GM12878 (cell line): ENCODE results near the gene PALLD. TPM values are rescaled to one million over a fixed set of nuclear protein-coding genes. Genes with fewer than 3 reads are reported as not detected.

ENCODE experiments used
- ATAC-seq: fragments of 200-7000 bp; cut with Tn5 transposase; 3 replicates; pipeline ENCODE4 v1.9.1; 2020; ENCODE audit warnings: mild to moderate bottlenecking, moderate library complexity
- BruUV-seq: library from RNA; stranded (reverse); fragments of 400-500 nt; replicated peaks from 2 replicates; lab custom pipeline; 2021; lab: Mats Ljungman, UMichigan
- CTCF ChIA-PET: fragments of 300-600 bp; sonication (Branson Sonifier 250); formaldehyde crosslinking; extraction: SDS; loops from one replicate; lab custom pipeline; 2021; ENCODE audit warnings: inconsistent platforms; lab: Yijun Ruan, JAX
- POLR2A ChIA-PET: fragments of 350-600 bp; formaldehyde crosslinking; extraction: SDS; loops from one replicate; lab custom pipeline; 2021; ENCODE audit warnings: inconsistent platforms; lab: Charles Lee
- RAD21 ChIA-PET: fragments of 300-600 bp; sonication (Branson Sonifier 250); formaldehyde crosslinking; loops from one replicate; lab custom pipeline; 2023; ENCODE audit warnings: antibody characterized with exemption; ENCODE audit not compliant: unreplicated experiment; lab: Charles Lee
- SMC1A ChIA-PET: fragments of 300-600 bp; sonication (Branson Sonifier 250); formaldehyde crosslinking; loops from one replicate; lab custom pipeline; 2023; ENCODE audit not compliant: unreplicated experiment, uncharacterized antibody; lab: Charles Lee
- DNase-seq: peaks from one replicate; pipeline ENCODE4 v3.0.0-alpha.2; 2011; ENCODE audit warnings: low read depth, low spot score
- FAIRE-seq: peaks from 3 replicates; lab custom pipeline; 2011; peaks lifted over from hg19 to GRCh38; lab: Jason Lieb, UNC
- H2AFZ ChIP-seq: 2 replicates; pipeline ENCODE4 v1.6.0; 2011; ENCODE audit warnings: low read depth, low read length, control low read depth; ENCODE audit not compliant: control insufficient read depth
- H3K27ac ChIP-seq: 2 replicates; pipeline ENCODE4 v1.5.1; 2011; ENCODE audit warnings: control low read depth; ENCODE audit not compliant: control insufficient read depth, insufficient read depth
- H3K27me3 ChIP-seq, 2 experiments: replicated peaks in 1 of 2; 2 replicates each; pipeline versions ENCODE4 v1.6.0 to v1.6.1; 2011; ENCODE audit warnings: low read length in 1 of 2; ENCODE audit not compliant: control insufficient read depth in 2 of 2, insufficient read depth in 2 of 2
- H3K36me3 ChIP-seq, 2 experiments: 2 replicates each; pipeline ENCODE4 v1.5.1; 2011; ENCODE audit warnings: low read length in 1 of 2; ENCODE audit not compliant: control insufficient read depth in 2 of 2, insufficient read depth in 2 of 2
- H3K4me1 ChIP-seq: 2 replicates; pipeline ENCODE4 v1.6.1; 2011; ENCODE audit warnings: mild to moderate bottlenecking, low read length, moderate library complexity, mixed read lengths; ENCODE audit not compliant: control insufficient read depth, insufficient read depth
- H3K4me2 ChIP-seq: 2 replicates; pipeline ENCODE4 v1.6.0; 2011; ENCODE audit warnings: control low read depth; ENCODE audit not compliant: control insufficient read depth, insufficient read depth
- H3K4me3 ChIP-seq: fragments of 200-600 bp; sonication (generic); 2 replicates; pipeline ENCODE4 v1.5.1; 2016
- H3K79me2 ChIP-seq: 2 replicates; pipeline ENCODE4 v1.6.0; 2011; ENCODE audit warnings: low read length; ENCODE audit not compliant: control insufficient read depth, insufficient read depth
- H3K9ac ChIP-seq: 2 replicates; pipeline ENCODE4 v1.8.0; 2011; ENCODE audit warnings: low read length, control low read depth, mixed read lengths; ENCODE audit not compliant: control insufficient read depth, insufficient read depth
- H3K9me3 ChIP-seq: replicated peaks from 3 replicates; pipeline ENCODE4 v1.5.1; 2011; ENCODE audit warnings: mild to moderate bottlenecking, low read length; ENCODE audit not compliant: control insufficient read depth, insufficient read depth
- H4K20me1 ChIP-seq: 2 replicates; pipeline ENCODE4 v1.6.0; 2011; ENCODE audit not compliant: control insufficient read depth, insufficient read depth
- ASH2L ChIP-seq: fragments of 300-600, 200-600 bp; sonication (generic); IDR thresholded peaks from 2 replicates; pipeline ENCODE4 v1.6.1; 2017; ENCODE audit warnings: low read depth, mild to moderate bottlenecking, borderline replicate concordance
- CBFB ChIP-seq: IDR thresholded peaks from 2 replicates; pipeline ENCODE4 v1.6.1; 2016; ENCODE audit warnings: antibody characterized with exemption, low read depth
- CBX3 ChIP-seq: fragments of 200-600 bp; sonication (generic); IDR thresholded peaks from 2 replicates; pipeline ENCODE4 v1.6.1; 2016; ENCODE audit warnings: low read depth, borderline replicate concordance
- DPF2 ChIP-seq: fragments of 450-650 bp; IDR thresholded peaks from 2 replicates; pipeline ENCODE4 v1.6.1; 2017; ENCODE audit warnings: mild to moderate bottlenecking
- KLF5 ChIP-seq: fragments of 450-650 bp; IDR thresholded peaks from 2 replicates; pipeline ENCODE4 v1.6.1; 2014; ENCODE audit warnings: mild to moderate bottlenecking; ENCODE audit not compliant: partially characterized antibody
- NR2C1 ChIP-seq: fragments of 450-650 bp; IDR thresholded peaks from 2 replicates; pipeline ENCODE4 v1.6.1; 2017; ENCODE audit warnings: antibody characterized with exemption, mild to moderate bottlenecking, moderate library complexity
- PML ChIP-seq: IDR thresholded peaks from 2 replicates; pipeline ENCODE4 v1.6.1; 2012; ENCODE audit warnings: low read length, inconsistent platforms
- TBL1XR1 ChIP-seq: IDR thresholded peaks from 2 replicates; pipeline ENCODE4 v1.6.1; 2012; ENCODE audit warnings: low read depth, low read length, improper control_type of control experiment
- TCF7 ChIP-seq: IDR thresholded peaks from 2 replicates; pipeline ENCODE4 v1.6.1; 2014; ENCODE audit warnings: antibody characterized with exemption, borderline replicate concordance
- YY1 ChIP-seq: IDR thresholded peaks from 2 replicates; pipeline ENCODE4 v1.6.1; 2011; ENCODE audit warnings: low read depth, mild to moderate bottlenecking, low read length
- WGBS: methylation state at CpG from one replicate; pipeline ENCODE4 v1.1.6; 2016; ENCODE audit warnings: low lambda C conversion rate; ENCODE audit not compliant: insufficient replicate concordance, insufficient coverage; ENCODE audit errors: missing lambda C conversion rate; 5-methylcytosine and 5-hydroxymethylcytosine counted together
- in situ Hi-C: fragments of 300-500 bp; cut with MboI; formaldehyde crosslinking; loops from 9 replicates; pipeline ENCODE4 v1.14.3; 2018; ENCODE audit warnings: mixed read lengths
- intact Hi-C: fragments of 100-400 bp; cut with micrococcal nuclease; formaldehyde crosslinking; loops from one replicate; pipeline ENCODE4 v1.14.2; 2022; ENCODE audit not compliant: unreplicated experiment
- polyA plus RNA-seq, 11 experiments: library from polyadenylated mRNA; depleted of rRNA in 4 of 11; unstranded in 6 of 11; stranded (reverse) in 5 of 11; fragments of >200 nt; fragmentation: Nextera tagmentation in 4 of 11; fragmentation: Illumina TruSeq in 1 of 11; extraction: Ambion mirVana in 4 of 11; extraction: Trizol in 1 of 11; gene quantifications; 1 replicate in 1 of 11; 2 replicates in 10 of 11; pipeline versions ENCODE4 v1.2.1 to v1.2.3, GENCODE V29; 2011 to 2016; ENCODE audit warnings: inconsistent platforms in 2 of 11, missing spikeins in 2 of 11, low read depth in 1 of 11
- total RNA-seq, 4 experiments: library from RNA; depleted of rRNA in 3 of 4; stranded (reverse); fragments of >200 nt in 3 of 4; fragmentation: Illumina TruSeq in 1 of 4; extraction: Trizol in 1 of 4; gene quantifications; 2 replicates each; pipeline versions ENCODE4 v1.2.1 to v1.2.3, GENCODE V29; 2013 to 2021
- TF ChIP-seq, protein P1 (sequence below): fragments of 450-650 bp; IDR thresholded peaks from 2 replicates; pipeline ENCODE4 v1.6.1; 2017; ENCODE audit warnings: mild to moderate bottlenecking
- TF ChIP-seq, protein P2 (sequence below): fragments of 450-650 bp; IDR thresholded peaks from 2 replicates; pipeline ENCODE4 v1.6.1; 2018; ENCODE audit warnings: mild to moderate bottlenecking, low read depth, moderate library complexity; ENCODE audit not compliant: partially characterized antibody
- TF ChIP-seq, protein P3 (sequence below): fragments of 450-650 bp; IDR thresholded peaks from 2 replicates; pipeline ENCODE4 v1.6.1; 2017; ENCODE audit warnings: mild to moderate bottlenecking, moderate library complexity

PALLD gene
- total and polyA plus RNA-seq, 10 of the 15 experiments (the other 5 are each of a cell fraction or from before 2014, with no cell fraction given): 1.0 to 7.7 (median 1.7) TPM

DNA sequence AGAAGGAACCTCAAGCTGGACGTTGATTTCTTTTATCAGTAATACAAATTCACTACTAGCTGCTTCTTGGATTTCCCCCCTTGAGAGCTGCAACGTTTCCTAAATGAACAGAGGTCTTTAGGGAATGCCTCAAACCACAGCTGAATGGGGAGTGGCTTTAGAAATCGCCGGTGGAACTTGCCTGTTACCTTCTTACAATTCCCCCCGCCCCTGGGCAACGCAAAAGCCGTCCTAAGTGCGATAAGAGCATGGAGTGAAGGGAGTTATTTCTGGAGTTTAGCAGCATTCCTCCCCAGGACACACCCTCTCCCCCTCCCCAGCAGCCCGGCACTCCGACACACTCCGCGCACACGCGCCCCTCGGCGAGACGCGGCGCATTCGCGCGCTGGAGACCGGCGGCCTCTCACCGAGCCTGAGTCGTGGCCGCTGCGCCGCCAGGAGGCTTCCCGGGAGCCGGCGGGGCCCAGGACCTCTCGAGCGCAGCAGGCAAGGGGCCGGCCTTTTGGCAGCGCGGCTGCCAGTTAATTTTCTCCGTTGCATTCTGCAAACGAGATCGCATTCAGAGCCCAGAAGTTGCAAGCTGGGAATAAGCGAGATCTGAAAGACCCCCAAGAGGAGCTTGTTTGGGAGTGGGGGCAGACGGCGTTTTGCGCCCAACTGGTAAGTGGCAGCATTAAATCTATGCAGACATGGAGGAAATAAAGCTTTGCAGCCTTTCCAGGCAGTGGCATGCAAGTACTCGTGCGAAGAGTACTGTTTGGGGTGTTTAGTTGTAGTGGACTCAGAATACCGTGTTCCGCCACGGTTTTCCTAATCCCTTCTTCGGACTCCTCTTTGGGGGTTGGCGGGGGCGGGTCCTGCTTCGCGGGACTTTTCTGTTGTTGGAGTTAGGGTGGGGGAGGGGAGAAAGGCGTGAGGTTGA lies 134.7 kb downstream of the PALLD start:
- H3K4me3 ChIP-seq: no peak overlapping the region
- ATAC-seq: no peak
- intact Hi-C loops: no loop called here
- no peak for DNase-seq
- WGBS: 24% methylated on average over 36 of the region's 55 CpGs
- no peak overlapping the region for H3K27ac ChIP-seq
- TF ChIP-seq, protein P1, sequence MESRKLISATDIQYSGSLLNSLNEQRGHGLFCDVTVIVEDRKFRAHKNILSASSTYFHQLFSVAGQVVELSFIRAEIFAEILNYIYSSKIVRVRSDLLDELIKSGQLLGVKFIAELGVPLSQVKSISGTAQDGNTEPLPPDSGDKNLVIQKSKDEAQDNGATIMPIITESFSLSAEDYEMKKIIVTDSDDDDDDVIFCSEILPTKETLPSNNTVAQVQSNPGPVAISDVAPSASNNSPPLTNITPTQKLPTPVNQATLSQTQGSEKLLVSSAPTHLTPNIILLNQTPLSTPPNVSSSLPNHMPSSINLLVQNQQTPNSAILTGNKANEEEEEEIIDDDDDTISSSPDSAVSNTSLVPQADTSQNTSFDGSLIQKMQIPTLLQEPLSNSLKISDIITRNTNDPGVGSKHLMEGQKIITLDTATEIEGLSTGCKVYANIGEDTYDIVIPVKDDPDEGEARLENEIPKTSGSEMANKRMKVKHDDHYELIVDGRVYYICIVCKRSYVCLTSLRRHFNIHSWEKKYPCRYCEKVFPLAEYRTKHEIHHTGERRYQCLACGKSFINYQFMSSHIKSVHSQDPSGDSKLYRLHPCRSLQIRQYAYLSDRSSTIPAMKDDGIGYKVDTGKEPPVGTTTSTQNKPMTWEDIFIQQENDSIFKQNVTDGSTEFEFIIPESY: no peak
- TF ChIP-seq YY1 (no peak), PML (no peak), DPF2 (no peak), CBFB (no peak), CBX3 (no peak), NR2C1 (no peak), TBL1XR1 (no peak), TCF7 (no peak), KLF5 (no peak), ASH2L (no peak)
- TF ChIP-seq, protein P2, sequence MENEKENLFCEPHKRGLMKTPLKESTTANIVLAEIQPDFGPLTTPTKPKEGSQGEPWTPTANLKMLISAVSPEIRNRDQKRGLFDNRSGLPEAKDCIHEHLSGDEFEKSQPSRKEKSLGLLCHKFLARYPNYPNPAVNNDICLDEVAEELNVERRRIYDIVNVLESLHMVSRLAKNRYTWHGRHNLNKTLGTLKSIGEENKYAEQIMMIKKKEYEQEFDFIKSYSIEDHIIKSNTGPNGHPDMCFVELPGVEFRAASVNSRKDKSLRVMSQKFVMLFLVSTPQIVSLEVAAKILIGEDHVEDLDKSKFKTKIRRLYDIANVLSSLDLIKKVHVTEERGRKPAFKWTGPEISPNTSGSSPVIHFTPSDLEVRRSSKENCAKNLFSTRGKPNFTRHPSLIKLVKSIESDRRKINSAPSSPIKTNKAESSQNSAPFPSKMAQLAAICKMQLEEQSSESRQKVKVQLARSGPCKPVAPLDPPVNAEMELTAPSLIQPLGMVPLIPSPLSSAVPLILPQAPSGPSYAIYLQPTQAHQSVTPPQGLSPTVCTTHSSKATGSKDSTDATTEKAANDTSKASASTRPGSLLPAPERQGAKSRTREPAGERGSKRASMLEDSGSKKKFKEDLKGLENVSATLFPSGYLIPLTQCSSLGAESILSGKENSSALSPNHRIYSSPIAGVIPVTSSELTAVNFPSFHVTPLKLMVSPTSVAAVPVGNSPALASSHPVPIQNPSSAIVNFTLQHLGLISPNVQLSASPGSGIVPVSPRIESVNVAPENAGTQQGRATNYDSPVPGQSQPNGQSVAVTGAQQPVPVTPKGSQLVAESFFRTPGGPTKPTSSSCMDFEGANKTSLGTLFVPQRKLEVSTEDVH: no peak
- TF ChIP-seq, protein P3, sequence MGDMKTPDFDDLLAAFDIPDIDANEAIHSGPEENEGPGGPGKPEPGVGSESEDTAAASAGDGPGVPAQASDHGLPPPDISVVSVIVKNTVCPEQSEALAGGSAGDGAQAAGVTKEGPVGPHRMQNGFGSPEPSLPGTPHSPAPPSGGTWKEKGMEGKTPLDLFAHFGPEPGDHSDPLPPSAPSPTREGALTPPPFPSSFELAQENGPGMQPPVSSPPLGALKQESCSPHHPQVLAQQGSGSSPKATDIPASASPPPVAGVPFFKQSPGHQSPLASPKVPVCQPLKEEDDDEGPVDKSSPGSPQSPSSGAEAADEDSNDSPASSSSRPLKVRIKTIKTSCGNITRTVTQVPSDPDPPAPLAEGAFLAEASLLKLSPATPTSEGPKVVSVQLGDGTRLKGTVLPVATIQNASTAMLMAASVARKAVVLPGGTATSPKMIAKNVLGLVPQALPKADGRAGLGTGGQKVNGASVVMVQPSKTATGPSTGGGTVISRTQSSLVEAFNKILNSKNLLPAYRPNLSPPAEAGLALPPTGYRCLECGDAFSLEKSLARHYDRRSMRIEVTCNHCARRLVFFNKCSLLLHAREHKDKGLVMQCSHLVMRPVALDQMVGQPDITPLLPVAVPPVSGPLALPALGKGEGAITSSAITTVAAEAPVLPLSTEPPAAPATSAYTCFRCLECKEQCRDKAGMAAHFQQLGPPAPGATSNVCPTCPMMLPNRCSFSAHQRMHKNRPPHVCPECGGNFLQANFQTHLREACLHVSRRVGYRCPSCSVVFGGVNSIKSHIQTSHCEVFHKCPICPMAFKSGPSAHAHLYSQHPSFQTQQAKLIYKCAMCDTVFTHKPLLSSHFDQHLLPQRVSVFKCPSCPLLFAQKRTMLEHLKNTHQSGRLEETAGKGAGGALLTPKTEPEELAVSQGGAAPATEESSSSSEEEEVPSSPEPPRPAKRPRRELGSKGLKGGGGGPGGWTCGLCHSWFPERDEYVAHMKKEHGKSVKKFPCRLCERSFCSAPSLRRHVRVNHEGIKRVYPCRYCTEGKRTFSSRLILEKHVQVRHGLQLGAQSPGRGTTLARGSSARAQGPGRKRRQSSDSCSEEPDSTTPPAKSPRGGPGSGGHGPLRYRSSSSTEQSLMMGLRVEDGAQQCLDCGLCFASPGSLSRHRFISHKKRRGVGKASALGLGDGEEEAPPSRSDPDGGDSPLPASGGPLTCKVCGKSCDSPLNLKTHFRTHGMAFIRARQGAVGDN: no peak
- TF ChIP-seq, all 136 proteins: peak for 0
- H3K79me2 ChIP-seq: no peaks in the 10 kb centered on the region
- H3K9ac ChIP-seq: no peak overlapping the region
- H2AFZ ChIP-seq: no peak overlapping the region
- H3K36me3 ChIP-seq: no peaks in the 10 kb centered on the region
- in situ Hi-C loops: no loop called here
- H3K9me3 ChIP-seq: no peaks in the 10 kb centered on the region; the same call in 2 of the 3 replicates
- no peak overlapping the region for H3K4me2 ChIP-seq
- POLR2A ChIA-PET: no interaction called here
- peaks cover 4% of the 10 kb centered on the region in 2 experiments for H3K27me3 ChIP-seq
- no peaks in the 10 kb centered on the region for H3K4me1 ChIP-seq
- SMC1A ChIA-PET: interaction anchor here (1.5 kb wide), 1 partner anchor 214 kb away, joined by 3 read pairs; no protein-coding TSS in a partner anchor
- no TSS peak for BruUV-seq
- no peak for FAIRE-seq
- CTCF ChIA-PET: no interaction called here
- H4K20me1 ChIP-seq: no peaks in the 10 kb centered on the region
- RAD21 ChIA-PET: no interaction called here
